ENCODE measurements around the gene RNU5B-1.

- TF ChIP-seq EZH2 (IDR thresholded peaks at IDR 0.05; ENCODE audit: insufficient read depth, poor library complexity, severe bottlenecking), result no peak
- TF ChIP-seq EZH2phosphoT487 (IDR thresholded peaks at IDR 0.05; ENCODE audit: insufficient read depth, low read depth), result no peak
Measured at GRCh38 chr15:65331811-65332210, 27.3 kb downstream of the RNU5B-1 start.
